NK-92 (cell line): ENCODE results near the gene CDH6.

Experiments used
- DNase-seq: peaks from one replicate; lab custom pipeline; 2025; ENCODE audit not compliant: unreplicated experiment; lab: John Stamatoyannopoulos, UW

CDH6 gene

DNA sequence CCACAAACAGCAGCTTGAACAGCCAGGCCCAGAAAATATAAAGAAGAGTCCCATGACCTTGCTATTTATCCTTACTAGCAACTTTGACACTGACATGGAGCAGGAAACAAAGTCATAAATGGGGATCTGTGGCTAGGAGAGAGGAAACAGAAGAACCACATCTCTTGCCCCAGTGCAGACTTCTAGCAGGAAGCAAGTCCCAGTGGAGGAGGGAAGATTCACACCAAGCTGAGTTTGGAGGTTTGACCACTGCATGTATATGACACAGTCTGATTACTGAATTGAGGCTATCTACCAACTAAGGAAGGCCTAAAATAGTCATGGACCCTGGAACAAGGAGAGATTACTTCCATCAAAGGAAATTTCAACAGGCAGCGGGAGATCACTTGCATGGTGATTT is 51.4 kb downstream of the CDH6 start:
- no peak for DNase-seq

GRCh38 chr5:31247381-31247780 is 53.9 kb downstream of the CDH6 start:
- no peak for DNase-seq

GRCh38 chr5:31250201-31250600 is 56.7 kb downstream of the CDH6 start:
- no peak for DNase-seq

DNA sequence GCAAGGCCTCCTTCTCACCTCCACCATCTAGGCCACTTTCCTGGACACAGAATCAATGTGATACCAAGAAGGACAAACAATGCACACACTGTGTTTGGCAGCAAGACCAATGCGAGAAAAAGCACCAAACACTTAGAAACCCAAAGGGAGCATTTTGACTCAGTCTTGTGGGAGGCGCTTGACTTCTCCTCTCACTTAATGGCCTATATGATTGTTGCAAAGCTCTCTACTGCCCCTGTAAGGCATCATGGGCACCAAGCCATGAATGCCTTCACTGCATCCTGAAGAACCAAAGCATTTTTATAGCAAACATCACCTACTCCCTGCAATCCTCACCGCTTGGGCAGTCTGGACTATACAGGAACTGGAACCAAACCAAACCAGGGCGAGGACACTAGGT is 57.5 kb downstream of the CDH6 start:
- no peak for DNase-seq

- no peak for DNase-seq
Observed at GRCh38 chr5:31255041-31255440, 61.6 kb downstream of the CDH6 start.

DNA sequence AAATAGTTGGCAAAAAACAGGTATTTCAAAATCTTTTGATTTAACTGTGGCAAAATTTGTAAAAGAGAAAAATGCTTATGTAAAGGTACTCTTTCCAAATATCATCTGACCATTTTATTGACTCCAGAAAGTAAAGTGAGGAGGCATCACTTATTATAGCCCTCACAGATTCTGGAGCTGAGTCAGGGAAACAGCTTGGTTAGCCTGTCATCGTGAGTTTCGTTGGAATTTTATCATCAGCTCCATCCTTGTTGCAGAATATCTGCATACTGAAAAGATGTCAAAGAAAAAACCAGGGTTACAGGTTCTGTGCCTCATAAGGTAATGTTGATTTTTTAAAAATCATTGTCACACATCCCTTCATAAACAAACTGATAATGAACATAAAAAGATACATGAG is 74.8 kb downstream of the CDH6 start:
- no peak for DNase-seq

GRCh38 chr5:31268686-31269085 is 75.2 kb downstream of the CDH6 start:
- DNase-seq, result no peak

DNA sequence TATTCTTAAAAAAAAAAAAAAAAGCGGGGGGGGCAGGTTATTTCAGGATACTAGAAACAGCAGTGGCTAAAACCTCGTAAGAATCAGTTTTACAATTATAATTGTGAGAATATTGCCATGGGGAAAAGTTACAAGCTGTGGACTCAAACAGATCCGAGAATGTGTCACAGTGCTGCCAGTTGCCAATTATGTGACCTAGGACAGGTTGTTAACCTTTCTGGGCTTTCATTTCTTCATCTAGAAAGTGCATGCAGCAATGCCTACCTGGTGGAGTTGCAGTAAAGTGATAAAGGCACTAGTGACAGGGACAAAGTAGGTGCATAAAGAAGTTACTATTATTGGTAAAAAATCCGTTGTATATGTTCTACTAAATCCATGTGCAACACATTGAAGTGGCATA is 75.8 kb downstream of the CDH6 start:
- no peak for DNase-seq

- DNase-seq, result no peak
Observed at GRCh38 chr5:31270396-31270795, 76.9 kb downstream of the CDH6 start.

DNA sequence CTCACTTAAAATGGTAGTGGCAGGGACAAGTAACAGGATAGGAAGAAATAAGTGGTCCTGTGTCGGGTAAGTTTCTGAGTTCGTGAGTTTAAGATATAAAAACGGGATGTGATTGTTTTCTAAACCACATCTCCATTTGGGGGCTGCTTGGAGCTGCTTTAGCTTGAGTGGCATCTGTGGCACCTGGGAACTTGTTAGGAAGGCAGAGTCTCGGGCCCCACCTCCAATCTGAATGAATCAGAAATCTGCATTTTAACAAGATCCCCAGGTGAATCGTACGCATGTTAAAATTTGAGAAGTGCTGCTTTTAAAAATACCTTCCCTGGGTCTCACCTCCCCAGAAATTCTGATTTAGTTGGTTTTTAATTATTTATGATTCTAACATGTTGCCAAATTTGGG is 78.1 kb downstream of the CDH6 start:
- no peak for DNase-seq

GRCh38 chr5:31273161-31273560 is 79.7 kb downstream of the CDH6 start:
- no peak for DNase-seq

DNA sequence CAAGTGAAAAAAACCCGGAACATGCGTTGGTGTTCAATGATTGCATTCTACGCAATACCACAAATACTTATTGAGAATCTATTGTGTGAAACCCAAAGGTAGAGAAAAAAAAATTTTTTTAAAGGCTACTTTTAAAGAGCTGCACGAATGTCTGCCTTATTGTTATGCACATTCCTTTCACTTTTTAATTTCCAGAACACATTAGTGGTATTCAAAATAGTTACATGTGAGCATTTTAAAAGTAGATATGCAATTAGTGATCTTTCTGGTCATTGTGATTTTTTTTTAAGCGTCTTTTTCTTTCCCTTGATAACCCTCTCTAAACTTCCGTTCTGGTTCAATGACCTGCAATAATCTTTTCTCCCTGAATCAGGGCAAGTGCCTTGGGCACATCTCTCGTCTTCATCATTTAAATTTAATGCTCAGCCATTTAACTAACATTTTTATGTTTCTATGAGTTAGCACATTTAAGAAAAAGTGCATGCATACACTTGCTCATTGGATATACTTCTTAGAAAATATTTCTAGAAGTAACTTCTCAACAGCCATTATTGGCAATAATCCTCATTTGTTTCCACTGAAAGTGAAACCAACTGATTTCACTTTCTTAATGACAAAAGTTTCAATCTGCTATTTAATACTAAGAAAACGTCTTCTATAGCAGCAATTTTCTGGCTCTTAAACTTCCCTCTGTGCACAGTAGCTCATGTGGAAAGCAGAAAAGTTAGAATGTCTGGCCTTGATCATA is 80.3 kb downstream of the CDH6 start:
- no peak for DNase-seq

- no peak for DNase-seq
Observed at GRCh38 chr5:31280210-31280609, 86.7 kb downstream of the CDH6 start.

GRCh38 chr5:31283326-31283725 is 89.8 kb downstream of the CDH6 start:
- DNase-seq, result no peak

- no peak for DNase-seq
Observed at GRCh38 chr5:31285025-31285424, 91.5 kb downstream of the CDH6 start.

DNA sequence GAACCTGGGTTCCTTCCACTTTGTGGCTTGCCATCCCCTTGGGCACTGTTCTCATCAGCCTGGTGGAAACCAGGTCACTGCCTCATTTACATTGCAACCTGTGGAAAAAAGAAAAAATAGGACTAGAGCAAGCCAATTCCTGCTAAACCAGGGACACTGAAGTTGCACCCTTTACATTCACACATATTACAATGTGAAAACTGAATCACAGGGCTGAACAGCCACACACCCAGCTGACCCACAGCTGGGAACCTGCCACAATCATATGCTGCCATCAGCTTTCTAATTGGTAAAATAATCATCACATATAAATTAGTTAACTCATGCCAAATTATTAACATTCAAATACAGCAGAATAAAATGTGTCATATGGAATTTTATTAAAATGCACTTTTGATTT is 94.5 kb downstream of the CDH6 start:
- DNase-seq, result no peak

- DNase-seq, result no peak
Observed at GRCh38 chr5:31289429-31289828, 95.9 kb downstream of the CDH6 start.

GRCh38 chr5:31291323-31291854 is 97.9 kb downstream of the CDH6 start:
- no peak for DNase-seq

DNA sequence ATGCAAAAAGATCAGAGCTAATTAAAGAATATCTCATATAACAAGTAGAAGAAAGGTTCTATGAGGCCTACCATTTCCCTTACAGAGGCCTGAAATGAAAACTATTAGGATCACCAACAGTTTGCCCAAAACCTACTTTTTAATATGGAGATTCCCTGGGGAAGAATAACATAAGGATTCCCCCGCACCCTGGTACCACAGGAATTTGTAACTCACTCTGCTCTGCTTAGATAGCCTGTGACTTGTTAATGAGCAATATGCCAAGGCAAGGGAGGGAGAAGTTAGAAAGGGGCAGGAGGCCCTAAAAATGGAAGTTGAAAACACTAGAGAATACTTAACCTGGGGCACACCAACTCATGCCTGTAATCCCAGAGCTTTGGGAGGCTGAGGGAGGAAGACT is 107.0 kb downstream of the CDH6 start:
- no peak for DNase-seq

DNA sequence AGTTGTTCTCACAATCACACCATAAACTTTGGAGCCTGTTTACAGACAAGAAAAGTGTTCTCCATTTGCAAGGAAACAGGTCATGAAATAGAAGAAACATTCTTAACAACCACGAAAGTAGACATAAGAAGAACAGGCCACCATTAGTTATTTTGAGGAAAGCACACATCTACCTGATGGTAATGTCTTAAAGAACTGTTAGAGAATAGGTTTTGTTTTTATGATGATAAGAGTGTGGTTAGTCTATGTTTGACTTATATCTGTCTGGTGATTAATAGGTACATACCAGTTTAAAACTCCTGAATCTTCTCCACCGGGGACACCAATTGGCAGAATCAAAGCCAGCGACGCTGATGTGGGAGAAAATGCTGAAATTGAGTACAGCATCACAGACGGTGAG is 108.3 kb downstream of the CDH6 start:
- no peak for DNase-seq

DNA sequence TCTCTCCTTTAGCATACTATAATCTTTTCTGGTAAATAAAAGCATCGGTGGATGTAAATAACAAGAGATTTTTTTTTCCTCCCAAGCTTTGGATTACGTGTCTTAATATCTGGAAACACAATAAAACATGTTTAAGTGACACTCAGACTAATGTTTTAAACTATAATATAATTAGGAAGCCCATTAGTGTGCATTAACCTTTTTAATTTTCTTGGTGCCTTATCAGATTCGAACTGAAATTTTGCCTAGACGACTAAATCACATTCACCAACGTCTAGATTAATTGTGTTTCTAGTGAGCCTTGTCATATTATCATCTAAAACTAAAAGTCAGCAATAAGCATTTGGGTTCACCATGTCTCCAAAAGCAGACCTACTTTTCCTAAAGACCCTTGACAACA is 110.2 kb downstream of the CDH6 start:
- no peak for DNase-seq

DNA sequence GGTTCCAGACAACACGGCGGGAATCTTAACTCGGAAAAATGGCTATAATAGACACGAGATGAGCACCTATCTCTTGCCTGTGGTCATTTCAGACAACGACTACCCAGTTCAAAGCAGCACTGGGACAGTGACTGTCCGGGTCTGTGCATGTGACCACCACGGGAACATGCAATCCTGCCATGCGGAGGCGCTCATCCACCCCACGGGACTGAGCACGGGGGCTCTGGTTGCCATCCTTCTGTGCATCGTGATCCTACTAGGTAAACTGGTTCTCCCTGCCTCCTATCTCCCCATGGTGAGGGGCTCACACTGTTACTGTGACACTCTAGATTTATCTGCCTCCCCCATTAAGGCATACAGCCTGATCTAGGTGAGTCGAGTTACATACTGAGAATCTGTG is 124.2 kb downstream of the CDH6 start:
- no peak for DNase-seq

DNA sequence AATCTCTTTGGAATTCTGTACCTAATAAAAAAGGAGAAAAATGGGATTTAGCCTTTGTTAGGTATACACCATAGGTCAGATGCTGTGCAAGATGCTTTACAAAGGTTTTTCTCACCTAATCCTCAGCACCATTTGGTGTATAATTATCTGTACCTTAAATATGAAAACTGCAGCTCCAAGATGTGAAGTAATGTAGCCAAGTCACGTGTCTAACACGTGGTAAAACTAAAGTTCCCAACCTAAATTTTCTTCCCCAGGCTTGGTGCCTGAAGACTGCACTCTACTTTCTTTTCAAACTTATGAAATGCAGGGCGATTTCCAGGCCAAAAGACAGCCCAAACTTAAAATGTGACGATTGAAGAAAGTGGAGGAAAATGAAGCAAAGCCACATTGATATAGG is 125.8 kb downstream of the CDH6 start:
- DNase-seq, result no peak
